Measurements from ENCODE around the gene ATOH8.

DNA sequence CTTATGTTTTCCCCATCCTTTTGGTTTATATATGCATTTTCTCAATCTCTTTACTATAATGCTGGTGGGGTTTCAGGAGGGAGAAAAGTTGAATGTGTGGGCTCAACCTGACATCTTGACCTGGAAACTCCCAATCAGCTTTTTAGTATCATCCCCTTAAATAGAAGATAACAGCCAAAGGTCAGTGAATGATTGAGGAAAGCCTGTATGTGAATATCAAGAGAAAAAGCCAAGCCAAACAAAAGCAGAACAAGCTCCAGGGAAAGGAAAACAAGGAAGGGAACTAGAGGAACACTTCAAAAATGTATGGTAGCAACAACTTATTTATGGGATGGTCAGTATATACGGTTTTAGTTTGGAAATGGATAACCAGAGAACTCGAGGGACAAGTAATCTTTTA is 28.3 kb upstream of the ATOH8 start:
- TF ChIP-seq CTCF (conservative IDR thresholded peaks at IDR 0.05) (no peak), ZFX (IDR thresholded peaks at IDR 0.05) (no peak)

Data from C4-2B (cell line).